ENCODE data around the gene POU6F2.

POU6F2 gene

GRCh38 chr7:39261771-39262170, 284.1 kb downstream of the POU6F2 start:
- no peak for DNase-seq

- DNase-seq, result no peak
Measured at GRCh38 chr7:39265641-39266591, 288.2 kb downstream of the POU6F2 start.

- no peak for DNase-seq
Measured at GRCh38 chr7:39269034-39269433, 291.3 kb downstream of the POU6F2 start.

GRCh38 chr7:39270018-39270417, 292.3 kb downstream of the POU6F2 start:
- DNase-seq, result no peak

- DNase-seq, result no peak
Measured at GRCh38 chr7:39271402-39271801, 293.7 kb downstream of the POU6F2 start.

GRCh38 chr7:39272111-39272510, 294.4 kb downstream of the POU6F2 start:
- no peak for DNase-seq

GRCh38 chr7:39272691-39273090, 295.0 kb downstream of the POU6F2 start:
- DNase-seq, result no peak

GRCh38 chr7:39280337-39280736, 302.6 kb downstream of the POU6F2 start:
- no peak for DNase-seq

GRCh38 chr7:39285256-39285655, 307.5 kb downstream of the POU6F2 start:
- DNase-seq, result no peak

- no peak for DNase-seq
Measured at GRCh38 chr7:39288303-39288702, 310.6 kb downstream of the POU6F2 start.

- DNase-seq, result no peak
Measured at GRCh38 chr7:39291628-39292410, 314.1 kb downstream of the POU6F2 start.

- DNase-seq, result no peak
Measured at GRCh38 chr7:39293056-39293823, 315.5 kb downstream of the POU6F2 start.

GRCh38 chr7:39294022-39294421, 316.3 kb downstream of the POU6F2 start:
- DNase-seq, result no peak

GRCh38 chr7:39295796-39296195, 318.1 kb downstream of the POU6F2 start:
- DNase-seq, result no peak

GRCh38 chr7:39299695-39300094, 322.0 kb downstream of the POU6F2 start:
- no peak for DNase-seq

- DNase-seq, result no peak
Measured at GRCh38 chr7:39300276-39300675, 322.6 kb downstream of the POU6F2 start.

GRCh38 chr7:39301543-39301942, 323.8 kb downstream of the POU6F2 start:
- no peak for DNase-seq

GRCh38 chr7:39304178-39304577, 326.5 kb downstream of the POU6F2 start:
- DNase-seq, result no peak

- DNase-seq, result no peak
Measured at GRCh38 chr7:39304668-39305405, 327.1 kb downstream of the POU6F2 start.

- no peak for DNase-seq
Measured at GRCh38 chr7:39306016-39306570, 328.4 kb downstream of the POU6F2 start.

GRCh38 chr7:39310699-39311098, 333.0 kb downstream of the POU6F2 start:
- DNase-seq, result no peak

Measured in GOT3 (cell line).